HS-27A (cell line): ENCODE data around the gene NAE1.
"Not testable (repeated sequence)": the region's sequence is repeated elsewhere in the genome, so short reads cannot be mapped to it uniquely, and the experiment has no call there.

Source experiments
- DNase-seq: peaks from one replicate; pipeline ENCODE4 v3.0.0-alpha.2; 2012; ENCODE audit warnings: low read depth, missing footprints

Gene NAE1

GRCh38 chr16:66830422-66831404 lies at the start of gene NAE1:
Gene NAE1 (minus strand): TSS chr16:66830976. CDS start chr16:66830899, 77 bp downstream.
- DNase-seq = peak; percentile 71

- DNase-seq = no peak
These were observed 47.3 kb upstream of the NAE1 start for GRCh38 chr16:66878067-66878466.

DNA sequence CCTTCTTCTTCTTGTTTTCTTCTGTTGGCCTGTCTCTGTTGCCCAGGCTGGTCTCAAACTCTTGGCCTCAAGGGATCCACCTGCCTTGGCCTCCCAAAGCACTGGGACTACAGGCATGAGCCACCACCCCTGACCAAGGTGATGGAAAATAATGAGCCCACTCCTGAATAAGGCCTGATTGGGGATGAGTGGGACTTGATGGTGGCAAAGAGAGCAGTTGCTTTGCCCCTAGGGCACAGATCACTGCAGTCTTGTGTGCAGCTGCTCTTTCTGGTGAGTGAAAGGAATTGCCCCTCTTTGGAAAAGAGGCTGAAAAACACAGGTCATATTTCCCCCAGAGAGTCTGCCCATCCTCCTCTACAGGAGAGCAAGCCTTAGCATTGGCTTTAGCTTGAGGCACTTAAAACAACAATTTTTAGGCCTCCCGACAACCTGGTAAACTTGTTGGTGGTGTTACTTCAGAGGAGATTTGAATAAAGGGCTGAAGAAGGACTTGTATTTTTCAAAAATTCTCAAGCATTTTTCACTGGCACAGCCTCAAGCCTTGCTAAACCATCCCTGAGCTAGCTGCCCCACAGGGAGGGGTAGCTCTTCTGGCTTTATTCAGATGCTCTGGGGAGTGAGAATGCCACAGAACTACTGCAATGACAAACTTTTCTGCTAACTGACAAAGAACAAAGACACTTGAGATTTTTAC lies 43.5 kb upstream of the NAE1 start:
- DNase-seq = no peak

DNA sequence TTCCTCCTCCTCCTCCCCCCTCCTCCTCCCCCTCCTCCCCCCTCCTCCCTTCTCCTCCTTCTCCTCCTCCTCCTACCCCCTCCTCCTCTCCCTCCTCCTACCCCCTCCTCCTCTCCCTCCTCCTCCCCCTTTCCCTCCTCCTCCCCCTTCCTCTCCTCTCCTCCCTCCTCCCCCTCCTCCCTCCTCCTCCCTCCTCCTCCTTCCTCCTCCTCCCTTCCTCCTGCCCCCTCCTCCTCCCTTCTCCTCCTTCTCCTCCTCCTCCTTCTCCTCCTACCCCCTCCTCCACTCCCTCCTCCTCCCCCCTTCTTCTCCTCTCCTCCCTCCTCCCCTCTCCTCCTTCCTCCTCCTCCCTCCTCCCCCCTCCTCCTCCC lies 42.9 kb upstream of the NAE1 start:
- no peak for DNase-seq

DNA sequence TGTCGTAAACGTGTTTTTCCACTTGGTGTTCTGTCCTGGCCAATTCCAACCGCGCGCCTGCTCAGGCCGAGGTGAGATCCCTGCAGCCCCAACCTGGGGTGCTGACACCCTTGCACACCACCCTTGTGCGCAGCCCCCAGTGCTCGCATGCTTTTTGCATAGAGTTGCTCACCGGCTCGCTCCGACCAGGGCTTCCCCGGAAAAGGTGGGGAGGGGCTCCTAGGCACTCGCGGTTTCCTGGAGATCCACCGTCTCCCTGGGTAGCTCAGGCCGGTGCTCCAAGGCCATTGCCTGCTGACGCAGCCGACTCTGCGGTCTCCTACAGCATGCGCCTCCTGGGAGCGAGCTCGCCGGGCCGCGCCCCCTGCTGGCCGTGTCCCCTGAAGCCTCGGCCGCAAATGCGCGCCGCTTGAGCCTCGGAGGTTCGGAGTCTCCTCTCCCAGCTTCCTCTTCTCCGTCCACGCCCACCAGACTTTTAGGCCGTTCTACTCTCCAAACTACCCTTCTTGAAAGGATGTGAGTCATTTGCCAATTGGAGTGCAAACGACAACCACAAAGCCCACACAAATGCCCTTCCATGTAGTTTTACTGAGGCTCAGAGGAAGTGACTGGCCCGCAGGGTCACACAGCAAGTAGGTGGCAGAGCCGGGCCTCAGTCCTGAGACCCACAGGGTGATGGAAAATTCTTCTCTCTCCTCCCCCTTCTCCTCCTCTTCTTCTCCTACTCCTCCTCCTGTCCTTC lies 42.3 kb upstream of the NAE1 start:
- DNase-seq = peak; percentile 100

GRCh38 chr16:66872559-66872942 lies 41.8 kb upstream of the NAE1 start:
- DNase-seq = no peak

DNA sequence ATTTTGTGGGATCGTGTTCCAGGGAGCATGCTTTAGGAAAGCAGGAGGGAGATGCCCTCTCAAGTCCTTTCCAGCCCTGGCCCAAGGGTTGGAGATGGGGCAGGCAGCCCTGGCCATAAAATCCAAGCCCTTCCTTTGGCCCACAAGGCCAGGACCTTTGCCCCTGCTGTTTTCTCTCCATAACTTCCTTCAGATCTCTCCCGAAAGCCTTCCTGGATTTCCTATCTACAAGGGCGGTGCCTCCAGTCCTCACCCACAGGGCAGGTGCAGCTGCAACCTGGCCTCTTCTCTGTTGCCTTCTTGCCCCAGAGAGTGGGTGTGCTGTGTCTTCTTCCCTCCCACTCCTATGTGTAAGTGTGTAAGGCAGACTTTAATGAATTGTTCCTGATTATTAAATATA lies 41.1 kb upstream of the NAE1 start:
- no peak for DNase-seq

DNA sequence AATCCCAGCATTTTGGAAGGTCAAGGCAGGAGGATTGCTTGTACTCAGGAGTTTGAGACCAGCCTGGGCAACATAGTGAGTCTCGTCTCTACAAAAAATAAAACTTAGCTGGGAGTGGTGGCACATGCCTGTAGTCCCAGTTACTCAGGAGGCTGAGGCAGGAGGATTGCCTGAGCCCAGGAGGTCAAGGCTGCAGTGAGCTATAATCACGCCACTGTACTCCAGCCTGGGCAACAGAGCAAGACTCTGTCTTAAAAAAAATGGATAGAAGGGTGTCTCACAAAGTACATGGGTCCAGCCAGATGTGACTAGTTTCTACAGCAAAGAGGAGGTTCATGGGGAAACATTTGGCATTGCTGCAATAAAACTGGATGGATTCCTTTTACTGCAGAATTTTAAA lies 40.6 kb upstream of the NAE1 start:
- DNase-seq = not testable (repeated sequence)

- DNase-seq = no peak
These were observed 38.6 kb upstream of the NAE1 start for GRCh38 chr16:66869424-66869823.

DNA sequence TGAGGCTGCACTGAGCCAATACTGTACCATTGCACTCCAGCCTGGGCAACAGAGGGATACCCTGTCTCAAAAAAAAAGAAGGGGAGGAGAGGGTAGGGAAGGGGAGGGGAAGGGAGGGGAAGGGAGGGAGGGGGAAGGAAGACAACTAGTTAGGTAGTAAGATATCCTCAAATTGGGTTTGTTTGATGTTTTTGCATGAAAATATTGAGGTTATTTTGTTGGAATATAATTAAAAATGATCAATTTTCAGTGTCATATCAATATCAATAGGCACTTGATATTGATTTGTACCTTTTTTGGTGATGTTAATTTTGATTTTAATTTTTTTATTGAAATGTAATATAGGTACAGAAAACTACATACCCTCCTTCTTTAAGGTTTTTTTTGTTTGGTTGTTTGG lies 32.9 kb upstream of the NAE1 start:
- no peak for DNase-seq

GRCh38 chr16:66862023-66862520 lies 31.3 kb upstream of the NAE1 start:
- DNase-seq = no peak

DNA sequence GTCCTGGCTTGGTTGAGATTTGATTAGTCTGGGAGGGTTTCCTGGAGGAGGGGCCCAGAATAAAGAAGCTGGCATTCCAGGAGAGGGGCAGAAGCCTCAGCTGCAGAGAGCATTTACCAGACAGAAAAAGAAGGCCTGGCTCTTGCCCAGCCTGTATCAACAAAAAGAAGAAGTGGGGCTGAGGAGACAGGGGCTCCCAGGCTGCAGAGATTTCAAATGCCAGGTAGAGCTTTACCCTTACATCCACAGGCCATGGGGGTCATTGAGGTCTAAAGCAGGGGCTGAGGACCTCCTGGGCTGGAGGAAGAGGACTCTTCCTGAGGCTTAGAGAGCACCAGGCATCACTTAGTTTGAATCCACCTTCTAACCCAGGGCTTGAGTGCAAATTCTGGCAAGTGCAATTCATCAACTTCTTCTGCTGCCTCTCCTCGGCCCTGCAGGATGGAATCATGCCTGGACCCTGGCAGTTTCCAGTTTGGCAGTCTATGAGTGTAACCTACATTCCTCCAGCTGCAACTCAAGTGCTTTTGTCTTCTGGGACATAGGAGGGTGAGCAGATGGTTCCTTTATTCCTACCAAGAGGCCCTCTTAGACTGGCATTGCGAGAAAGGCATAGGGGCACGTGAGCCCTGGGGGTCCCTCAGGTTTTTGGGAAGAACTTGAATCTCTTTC lies 28.8 kb upstream of the NAE1 start:
- DNase-seq = no peak

DNA sequence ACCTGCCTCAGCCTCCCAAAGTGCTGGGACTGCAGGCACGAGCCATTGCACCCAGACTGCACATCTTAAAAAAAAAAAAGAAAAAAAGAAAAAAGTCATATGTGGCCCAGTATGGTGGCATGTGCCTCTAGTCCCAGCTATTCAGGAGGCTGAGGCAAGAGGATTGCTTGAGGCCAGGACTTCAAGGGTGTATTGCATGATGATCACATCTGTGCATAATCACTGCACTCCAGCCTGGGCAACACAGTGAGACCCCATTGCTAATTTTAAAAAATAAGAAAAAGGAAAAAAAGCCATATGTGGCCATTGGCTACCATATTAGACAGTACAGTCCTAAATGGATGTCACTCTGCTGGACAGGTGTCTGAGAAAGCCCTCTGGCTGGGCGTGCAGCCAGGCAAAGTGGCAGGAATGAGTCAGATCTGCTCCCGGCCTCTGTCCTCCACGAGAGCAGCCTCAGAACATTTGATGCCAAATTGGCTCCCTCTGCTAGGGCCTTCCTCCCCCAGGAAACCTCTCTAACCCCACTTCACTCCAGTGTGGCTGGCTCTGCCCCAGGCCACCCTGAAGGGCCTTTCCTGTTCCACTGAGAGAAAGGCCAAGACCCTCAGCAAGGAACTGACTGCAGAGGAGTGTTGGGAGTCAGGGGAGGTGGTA lies 28.1 kb upstream of the NAE1 start:
- no peak for DNase-seq

GRCh38 chr16:66857437-66857836 lies 26.7 kb upstream of the NAE1 start:
- no peak for DNase-seq

DNA sequence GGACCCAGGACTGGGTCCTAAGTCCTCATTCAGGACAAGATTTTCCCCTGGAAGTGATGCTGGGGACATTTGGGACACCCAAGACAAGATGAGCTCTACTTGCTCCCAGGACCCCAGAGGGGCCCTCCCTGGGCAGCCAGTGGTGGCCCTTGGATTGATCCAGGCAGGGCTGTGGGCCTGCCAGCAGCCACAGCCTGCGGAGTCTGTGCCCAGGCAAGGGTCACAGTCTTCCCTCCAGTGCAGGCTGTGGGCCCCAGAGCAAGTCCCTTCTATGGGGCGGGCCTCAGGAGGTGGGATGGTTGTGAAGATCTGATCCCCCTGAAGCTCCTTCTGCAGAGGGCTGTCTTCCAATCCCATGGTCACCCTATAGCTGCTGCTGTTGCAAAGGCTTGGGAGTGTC lies 26.0 kb upstream of the NAE1 start:
- no peak for DNase-seq

- DNase-seq = no peak
These were observed 25.5 kb upstream of the NAE1 start for GRCh38 chr16:66856184-66856730.

- DNase-seq = no peak
These were observed 22.7 kb upstream of the NAE1 start for GRCh38 chr16:66853261-66854139.

GRCh38 chr16:66851166-66851964 lies 20.6 kb upstream of the NAE1 start:
- no peak for DNase-seq
